ENCODE data around the gene SYCP2L.

GRCh38 chr6:10874207-10874606 is 12.6 kb upstream of the SYCP2L start:
- TF ChIP-seq POLR2AphosphoS5 (IDR thresholded peaks at IDR 0.05) (no peak), CTCF (IDR thresholded peaks at IDR 0.05) (no peak), POLR2A (IDR thresholded peaks at IDR 0.05) (no peak), EP300 (IDR thresholded peaks at IDR 0.05) (no peak)

Data from sigmoid colon (tissue), 4 donors.